HUES48 (cell line): ENCODE data around the gene RNF19B.
"Not testable (repeated sequence)": the region's sequence is repeated elsewhere in the genome, so short reads cannot be mapped to it uniquely, and the experiment has no call there.

Source experiments
- H3K27ac ChIP-seq: one replicate; pipeline ENCODE4 v1.7.0; 2013; ENCODE audit warnings: low read depth, low read length, inconsistent platforms
- H3K27me3 ChIP-seq: 2 replicates; pipeline ENCODE4 v1.6.1; 2013; ENCODE audit warnings: mild to moderate bottlenecking, low read length; ENCODE audit not compliant: control insufficient read depth, insufficient read depth
- H3K36me3 ChIP-seq: 2 replicates; pipeline ENCODE4 v1.6.1; 2013; ENCODE audit warnings: low read length; ENCODE audit not compliant: control insufficient read depth, insufficient read depth
- H3K4me1 ChIP-seq: 2 replicates; pipeline ENCODE4 v1.6.1; 2013; ENCODE audit warnings: mild to moderate bottlenecking, low read length; ENCODE audit not compliant: control insufficient read depth, insufficient read depth
- H3K4me3 ChIP-seq: 2 replicates; pipeline ENCODE4 v1.5.1; 2013; ENCODE audit warnings: mild to moderate bottlenecking, low read depth, low read length
- H3K9ac ChIP-seq: 2 replicates; pipeline ENCODE4 v1.6.1; 2013; ENCODE audit warnings: mild to moderate bottlenecking, low read depth, low read length, moderate library complexity
- H3K9me3 ChIP-seq: 2 replicates; pipeline ENCODE4 v1.6.1; 2013; ENCODE audit warnings: low read length; ENCODE audit not compliant: control insufficient read depth, insufficient read depth

Gene RNF19B

DNA sequence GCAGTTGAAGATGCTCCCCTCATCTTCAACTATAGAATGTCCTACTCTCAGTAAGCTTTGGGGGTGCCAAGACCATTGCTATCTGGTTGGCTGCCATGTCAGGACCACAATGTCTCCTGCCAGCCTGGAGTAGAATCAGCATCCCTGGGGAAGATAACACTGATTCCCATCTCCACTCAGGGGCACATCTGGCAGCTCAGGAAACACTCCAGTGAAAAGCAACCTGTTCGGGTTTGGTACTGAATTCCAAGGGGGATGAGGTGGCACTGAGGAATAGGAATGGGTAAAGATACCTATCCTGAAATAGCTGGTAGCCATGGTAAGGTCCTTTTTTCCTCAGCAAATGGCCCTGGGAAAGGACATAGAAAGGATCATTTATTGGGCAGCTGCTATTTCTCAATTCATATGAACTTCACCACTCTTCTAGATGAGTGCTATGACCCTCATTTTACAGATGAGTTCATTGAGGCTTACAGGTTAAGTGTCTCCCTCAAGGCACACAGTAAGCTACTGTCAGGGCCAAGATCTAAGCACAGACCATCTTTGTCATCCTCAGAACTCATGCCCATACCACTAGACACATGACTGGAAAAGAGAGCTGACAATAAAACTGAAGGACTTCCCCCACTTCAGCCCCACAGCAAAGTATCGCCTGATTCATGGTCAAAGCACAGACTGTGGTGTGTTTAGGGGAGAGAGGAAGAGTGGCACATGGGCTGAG lies 40.7 kb upstream of the RNF19B start:
- no peak overlapping the region for H3K9ac ChIP-seq
- H3K9me3 ChIP-seq: no peaks in the 10 kb centered on the region
- 0 out of 2 replicates have a peak, but pooled peaks cover 2% of the 10 kb centered on the region for H3K4me1 ChIP-seq
- no peak overlapping the region for H3K27ac ChIP-seq
- peaks cover 32% of the 10 kb centered on the region for H3K36me3 ChIP-seq
- H3K4me3 ChIP-seq: no peak overlapping the region
- H3K27me3 ChIP-seq: no peaks in the 10 kb centered on the region

DNA sequence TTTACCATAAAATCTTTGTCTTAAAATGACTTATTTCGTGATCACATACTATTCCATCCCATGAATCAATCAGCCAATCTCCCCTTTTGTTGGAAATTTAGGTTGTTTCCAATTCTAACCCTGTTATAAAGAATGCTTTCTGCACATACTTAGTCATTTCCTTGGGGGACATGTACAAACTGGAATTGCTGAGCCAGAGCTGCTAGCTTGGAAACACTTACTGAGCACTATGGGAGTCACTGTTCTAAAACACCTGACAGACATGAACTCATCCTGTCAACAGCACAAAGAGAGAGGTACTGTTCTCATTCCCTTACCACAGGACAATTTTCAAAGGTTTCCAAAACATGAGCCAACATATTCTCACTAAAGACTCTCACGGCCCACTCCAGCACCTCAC lies 40.0 kb upstream of the RNF19B start:
- Histone ChIP-seq H3K9me3 (no peaks in the 10 kb centered on the region), H3K4me1 (0 out of 2 replicates have a peak, but pooled peaks cover 2% of the 10 kb centered on the region), H3K4me3 (no peak overlapping the region), H3K36me3 (peaks cover 27% of the 10 kb centered on the region), H3K27ac (no peak overlapping the region), H3K27me3 (no peaks in the 10 kb centered on the region), H3K9ac (no peak overlapping the region)

DNA sequence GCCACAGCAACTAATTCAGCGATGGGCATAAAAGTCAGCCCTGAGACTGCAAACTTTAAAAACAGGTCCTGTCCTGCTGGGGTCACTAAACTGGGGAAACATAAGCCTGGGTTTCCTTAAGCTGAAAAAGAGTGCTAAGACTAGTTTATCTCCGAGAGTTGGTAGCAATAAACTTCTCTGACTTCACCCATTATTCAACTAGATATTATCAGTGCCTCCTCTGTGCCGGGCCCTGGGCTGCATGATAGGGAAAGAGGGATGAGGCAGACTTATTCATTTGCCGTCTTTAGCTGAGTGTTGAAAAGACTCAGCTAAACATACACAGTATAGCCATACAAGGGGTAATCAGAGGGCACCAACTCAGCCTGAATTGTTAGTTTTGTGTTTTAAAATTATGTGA lies 39.0 kb upstream of the RNF19B start:
- Histone ChIP-seq H3K36me3 (peaks cover 18% of the 10 kb centered on the region), H3K9me3 (no peaks in the 10 kb centered on the region), H3K4me1 (0 out of 2 replicates have a peak, but pooled peaks cover 2% of the 10 kb centered on the region), H3K27ac (no peak overlapping the region), H3K27me3 (no peaks in the 10 kb centered on the region), H3K4me3 (no peak overlapping the region), H3K9ac (no peak overlapping the region)

DNA sequence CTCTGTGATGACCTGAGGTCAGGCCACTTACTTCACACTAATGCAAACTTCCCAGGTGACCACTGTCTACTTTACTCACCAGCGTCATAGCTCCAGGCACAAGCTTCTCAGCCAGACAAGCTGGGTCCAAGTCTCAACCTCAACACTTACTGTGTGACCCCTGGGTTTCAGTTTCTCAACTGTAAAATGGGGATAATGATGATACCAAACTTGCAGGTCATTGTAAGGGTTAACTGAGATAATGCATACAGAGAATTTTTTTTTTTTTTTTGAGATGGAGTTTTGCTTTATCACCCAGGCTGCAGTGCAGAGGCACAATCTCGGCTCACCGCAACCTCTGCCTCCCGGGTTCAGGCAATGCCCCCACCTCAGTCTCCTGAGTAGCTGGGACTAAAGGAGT lies 37.4 kb upstream of the RNF19B start:
- no peaks in the 10 kb centered on the region for H3K9me3 ChIP-seq
- no peaks in the 10 kb centered on the region for H3K27me3 ChIP-seq
- no peak overlapping the region for H3K4me3 ChIP-seq
- 0 out of 2 replicates have a peak, but pooled peaks cover 1% of the 10 kb centered on the region for H3K4me1 ChIP-seq
- peaks cover 2% of the 10 kb centered on the region; the same call in 1 of the 2 replicates for H3K36me3 ChIP-seq
- no peak overlapping the region for H3K9ac ChIP-seq
- no peak overlapping the region for H3K27ac ChIP-seq

DNA sequence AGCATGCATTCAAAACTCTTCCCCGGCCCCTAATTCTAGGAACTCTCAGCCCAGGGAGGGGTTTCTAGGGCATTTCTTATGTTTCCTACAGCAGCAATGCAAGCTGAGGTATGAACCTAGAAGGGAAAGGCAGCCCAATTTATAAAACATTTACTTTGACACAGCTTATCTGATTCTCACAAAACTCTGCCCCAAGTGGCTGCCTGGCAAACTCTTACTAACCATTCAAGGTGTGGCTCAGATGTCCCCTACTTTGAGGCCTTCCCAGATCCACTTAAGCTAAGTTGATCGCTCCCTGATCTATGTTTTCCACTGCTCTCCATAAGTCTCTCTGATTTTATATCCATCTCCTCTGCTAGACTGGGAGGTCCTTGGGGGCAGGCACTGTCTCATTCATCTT lies 36.7 kb upstream of the RNF19B start:
- Histone ChIP-seq H3K9me3 (no peaks in the 10 kb centered on the region), H3K9ac (no peak overlapping the region), H3K4me3 (no peak overlapping the region), H3K27me3 (no peaks in the 10 kb centered on the region), H3K4me1 (no peaks in the 10 kb centered on the region), H3K36me3 (no peaks in the 10 kb centered on the region), H3K27ac (no peak overlapping the region)

DNA sequence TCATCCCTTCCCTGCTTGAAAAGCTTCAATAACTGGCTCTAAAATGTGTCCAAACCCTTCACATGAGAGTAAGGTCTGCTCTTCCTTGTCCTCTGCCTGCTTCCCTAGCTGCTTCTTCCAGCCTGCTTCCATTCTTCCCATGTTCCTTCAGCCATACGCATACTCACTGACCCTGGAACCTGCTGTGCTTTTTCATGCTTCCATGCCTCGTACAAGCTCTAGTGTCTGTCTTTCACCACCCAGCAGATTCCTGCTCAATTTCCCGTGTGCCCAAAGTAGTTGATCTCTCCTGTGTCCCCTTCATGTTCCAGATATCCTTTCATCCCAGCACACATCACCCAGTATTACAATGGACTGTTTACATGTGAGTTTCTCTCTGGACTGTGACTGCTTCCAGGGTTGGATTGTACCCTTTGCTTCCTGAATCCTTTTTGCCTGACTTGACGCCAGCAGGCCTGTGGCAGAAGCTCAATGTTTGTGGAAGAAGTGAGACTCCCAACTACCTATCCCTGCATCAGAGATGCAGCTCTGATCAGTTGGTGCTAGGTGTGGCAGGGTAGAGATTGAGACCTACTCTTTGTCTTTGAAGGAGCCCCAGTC lies 35.9 kb upstream of the RNF19B start:
- H3K36me3 ChIP-seq: no peaks in the 10 kb centered on the region
- no peak overlapping the region for H3K27ac ChIP-seq
- no peak overlapping the region for H3K9ac ChIP-seq

DNA sequence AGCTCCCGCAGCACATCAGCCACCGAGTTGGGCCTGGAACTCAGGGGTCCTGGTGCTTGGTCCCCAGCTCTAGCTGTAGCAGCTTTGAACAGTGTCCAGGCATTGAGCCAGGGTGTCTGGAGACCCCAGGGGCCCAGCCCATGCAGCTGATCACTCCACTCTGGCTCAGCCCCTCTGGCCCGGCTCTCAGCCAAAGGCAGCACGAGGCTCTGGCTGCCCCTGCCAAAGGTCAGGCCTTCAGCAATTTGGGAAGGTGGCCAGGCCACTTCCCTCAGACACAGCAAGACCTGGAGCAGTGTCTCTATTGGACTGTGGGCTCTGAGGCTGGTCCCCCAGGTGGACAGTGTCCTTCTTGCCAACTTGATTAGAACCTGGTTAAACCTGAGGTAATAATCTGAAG lies 34.4 kb upstream of the RNF19B start:
- Histone ChIP-seq H3K4me3 (no peak overlapping the region), H3K9ac (no peak overlapping the region), H3K27me3 (no peaks in the 10 kb centered on the region), H3K36me3 (no peaks in the 10 kb centered on the region), H3K4me1 (no peaks in the 10 kb centered on the region), H3K9me3 (no peaks in the 10 kb centered on the region), H3K27ac (no peak overlapping the region)

More for the DNA sequence above, 35.9 kb upstream of the RNF19B start:
- H3K27me3 ChIP-seq: no peaks in the 10 kb centered on the region
- no peak overlapping the region for H3K4me3 ChIP-seq
- no peaks in the 10 kb centered on the region for H3K4me1 ChIP-seq
- H3K9me3 ChIP-seq: no peaks in the 10 kb centered on the region

DNA sequence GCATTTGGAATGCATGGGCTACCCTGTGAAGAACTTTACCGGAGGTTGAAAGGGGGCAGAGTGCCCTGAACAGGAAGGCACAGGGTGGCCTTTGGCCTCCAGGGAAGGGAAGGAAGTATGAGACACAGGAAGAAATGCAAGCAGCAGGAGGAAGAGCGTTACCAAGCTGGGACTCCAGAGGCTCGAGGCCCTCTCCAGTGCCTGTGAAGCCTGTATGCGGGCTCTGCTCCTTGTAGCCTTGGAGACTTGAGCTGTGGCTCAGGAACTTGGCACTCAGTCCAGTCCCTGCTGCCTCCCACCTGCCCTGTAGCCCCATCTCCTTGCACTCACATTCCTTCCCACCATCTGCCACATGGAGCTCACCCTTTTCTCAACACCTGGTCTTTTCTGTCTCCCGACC lies 33.5 kb upstream of the RNF19B start:
- Histone ChIP-seq H3K9ac (no peak overlapping the region), H3K9me3 (no peaks in the 10 kb centered on the region), H3K4me3 (no peak overlapping the region), H3K36me3 (no peaks in the 10 kb centered on the region), H3K27me3 (no peaks in the 10 kb centered on the region), H3K27ac (no peak overlapping the region), H3K4me1 (no peaks in the 10 kb centered on the region)

DNA sequence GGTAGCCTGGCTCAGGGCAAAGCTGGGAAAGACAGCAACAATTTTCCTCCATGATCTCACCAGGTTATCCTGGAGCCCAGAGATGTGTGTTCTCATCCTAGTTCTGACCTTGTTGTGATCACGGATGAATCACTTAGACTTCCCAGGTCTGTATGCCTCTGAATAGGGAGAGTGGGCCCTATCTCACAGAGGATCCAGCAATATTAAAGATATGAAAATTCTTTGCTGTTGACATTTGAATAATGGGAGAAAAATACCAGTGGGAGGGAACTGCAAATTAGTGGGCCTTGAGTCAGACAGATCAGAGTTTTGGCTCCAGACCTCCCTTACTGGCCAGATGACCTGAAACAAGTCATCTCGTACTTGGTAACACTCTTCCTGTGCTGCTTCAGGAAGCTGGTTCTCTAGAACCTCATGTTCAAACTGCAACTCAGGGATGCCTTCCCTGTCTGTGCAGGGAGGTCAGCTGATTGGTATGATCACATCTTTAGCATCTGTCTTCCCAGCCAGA lies 32.8 kb upstream of the RNF19B start:
- Histone ChIP-seq H3K9ac (no peak overlapping the region), H3K36me3 (no peaks in the 10 kb centered on the region), H3K4me1 (no peaks in the 10 kb centered on the region), H3K27ac (no peak overlapping the region), H3K27me3 (no peaks in the 10 kb centered on the region), H3K4me3 (no peak overlapping the region), H3K9me3 (no peaks in the 10 kb centered on the region)

DNA sequence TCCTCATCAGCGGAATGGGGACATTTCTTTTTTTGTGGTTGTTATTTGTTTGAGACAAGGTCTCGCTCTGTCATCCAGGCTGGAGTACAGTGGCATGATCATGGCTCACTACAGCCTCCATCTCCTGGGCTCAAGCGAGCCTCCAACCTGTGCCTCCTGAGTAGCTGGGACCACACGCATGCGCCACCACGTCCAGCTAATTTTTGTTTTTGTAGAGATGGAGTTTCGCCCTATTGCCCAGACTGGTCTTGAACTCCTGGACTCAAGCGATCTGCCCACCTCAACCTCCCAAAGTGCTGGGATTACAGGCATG lies 28.7 kb upstream of the RNF19B start:
- not testable (repeated sequence) for H3K36me3 ChIP-seq, H3K9ac ChIP-seq, H3K9me3 ChIP-seq, H3K4me1 ChIP-seq, H3K27me3 ChIP-seq, H3K4me3 ChIP-seq, H3K27ac ChIP-seq

DNA sequence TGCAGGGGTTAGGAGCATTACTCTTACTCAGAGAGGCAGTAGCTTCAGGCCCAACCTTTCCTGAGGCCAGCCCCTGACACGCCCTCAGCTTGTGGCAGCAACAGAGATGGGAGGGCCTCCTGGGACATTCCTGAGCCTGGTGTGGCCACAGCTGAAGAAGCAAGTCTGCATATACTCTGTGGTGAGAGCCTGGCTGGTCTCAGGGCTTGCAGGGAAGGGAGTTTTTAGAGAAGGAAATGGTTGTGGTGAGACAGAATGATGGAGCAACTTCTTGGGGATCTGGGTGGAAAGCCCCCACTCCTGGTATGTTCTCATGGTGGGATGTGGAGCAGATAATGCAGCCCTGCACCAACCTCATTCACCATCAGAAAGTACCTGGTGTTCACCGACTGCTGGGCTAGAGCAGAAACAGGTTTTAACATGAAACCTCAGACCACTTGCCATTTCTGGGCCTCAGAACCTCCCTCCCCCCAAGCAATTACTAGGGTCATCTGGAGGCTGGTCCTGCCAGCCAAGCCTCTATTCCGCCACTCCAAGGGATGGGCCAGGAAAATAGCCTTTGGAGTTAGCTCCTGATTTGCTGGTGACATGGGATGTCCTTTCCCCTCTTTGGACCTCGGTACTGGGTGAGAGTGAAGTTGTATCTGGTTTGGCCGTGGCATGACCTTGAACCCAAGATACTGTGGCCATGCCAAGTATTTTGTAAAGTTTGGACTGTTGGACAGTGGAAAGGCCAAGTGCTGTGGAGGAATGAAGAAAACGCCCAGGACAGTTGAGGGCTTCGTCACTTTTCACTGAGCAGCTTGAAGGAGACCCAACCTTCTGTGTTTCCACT lies 28.1 kb upstream of the RNF19B start:
- H3K27me3 ChIP-seq: no peaks in the 10 kb centered on the region
- no peak overlapping the region for H3K4me3 ChIP-seq
- no peak overlapping the region for H3K9ac ChIP-seq
- H3K4me1 ChIP-seq: peaks cover 8% of the 10 kb centered on the region
- H3K36me3 ChIP-seq: no peaks in the 10 kb centered on the region
- H3K9me3 ChIP-seq: no peaks in the 10 kb centered on the region
- H3K27ac ChIP-seq: peak overlapping the region; percentile 54
